GM12878 (cell line): ENCODE measurements around the gene EYA4. TPM values are rescaled to one million over a fixed set of nuclear protein-coding genes. Genes with fewer than 3 reads are reported as not detected.

Experiments used
- ATAC-seq: fragments of 200-7000 bp; cut with Tn5 transposase; 3 replicates; pipeline ENCODE4 v1.9.1; 2020; ENCODE audit warnings: mild to moderate bottlenecking, moderate library complexity
- BruUV-seq: library from RNA; stranded (reverse); fragments of 400-500 nt; replicated peaks from 2 replicates; lab custom pipeline; 2021; lab: Mats Ljungman, UMichigan
- CTCF ChIA-PET: fragments of 300-600 bp; sonication (Branson Sonifier 250); formaldehyde crosslinking; extraction: SDS; loops from one replicate; lab custom pipeline; 2021; ENCODE audit warnings: inconsistent platforms; lab: Yijun Ruan, JAX
- POLR2A ChIA-PET: fragments of 350-600 bp; formaldehyde crosslinking; extraction: SDS; loops from one replicate; lab custom pipeline; 2021; ENCODE audit warnings: inconsistent platforms; lab: Charles Lee
- RAD21 ChIA-PET: fragments of 300-600 bp; sonication (Branson Sonifier 250); formaldehyde crosslinking; loops from one replicate; lab custom pipeline; 2023; ENCODE audit warnings: antibody characterized with exemption; ENCODE audit not compliant: unreplicated experiment; lab: Charles Lee
- SMC1A ChIA-PET: fragments of 300-600 bp; sonication (Branson Sonifier 250); formaldehyde crosslinking; loops from one replicate; lab custom pipeline; 2023; ENCODE audit not compliant: unreplicated experiment, uncharacterized antibody; lab: Charles Lee
- DNase-seq: peaks from one replicate; pipeline ENCODE4 v3.0.0-alpha.2; 2011; ENCODE audit warnings: low read depth, low spot score
- FAIRE-seq: peaks from 3 replicates; lab custom pipeline; 2011; peaks lifted over from hg19 to GRCh38; lab: Jason Lieb, UNC
- H2AFZ ChIP-seq: 2 replicates; pipeline ENCODE4 v1.6.0; 2011; ENCODE audit warnings: low read depth, low read length, control low read depth; ENCODE audit not compliant: control insufficient read depth
- H3K27ac ChIP-seq: 2 replicates; pipeline ENCODE4 v1.5.1; 2011; ENCODE audit warnings: control low read depth; ENCODE audit not compliant: control insufficient read depth, insufficient read depth
- H3K27me3 ChIP-seq, 2 experiments: replicated peaks in 1 of 2; 2 replicates each; pipeline versions ENCODE4 v1.6.0 to v1.6.1; 2011; ENCODE audit warnings: low read length in 1 of 2; ENCODE audit not compliant: control insufficient read depth in 2 of 2, insufficient read depth in 2 of 2
- H3K36me3 ChIP-seq, 2 experiments: 2 replicates each; pipeline ENCODE4 v1.5.1; 2011; ENCODE audit warnings: low read length in 1 of 2; ENCODE audit not compliant: control insufficient read depth in 2 of 2, insufficient read depth in 2 of 2
- H3K4me1 ChIP-seq: 2 replicates; pipeline ENCODE4 v1.6.1; 2011; ENCODE audit warnings: mild to moderate bottlenecking, low read length, moderate library complexity, mixed read lengths; ENCODE audit not compliant: control insufficient read depth, insufficient read depth
- H3K4me2 ChIP-seq: 2 replicates; pipeline ENCODE4 v1.6.0; 2011; ENCODE audit warnings: control low read depth; ENCODE audit not compliant: control insufficient read depth, insufficient read depth
- H3K4me3 ChIP-seq: fragments of 200-600 bp; sonication (generic); 2 replicates; pipeline ENCODE4 v1.5.1; 2016
- H3K79me2 ChIP-seq: 2 replicates; pipeline ENCODE4 v1.6.0; 2011; ENCODE audit warnings: low read length; ENCODE audit not compliant: control insufficient read depth, insufficient read depth
- H3K9ac ChIP-seq: 2 replicates; pipeline ENCODE4 v1.8.0; 2011; ENCODE audit warnings: low read length, control low read depth, mixed read lengths; ENCODE audit not compliant: control insufficient read depth, insufficient read depth
- H3K9me3 ChIP-seq: replicated peaks from 3 replicates; pipeline ENCODE4 v1.5.1; 2011; ENCODE audit warnings: mild to moderate bottlenecking, low read length; ENCODE audit not compliant: control insufficient read depth, insufficient read depth
- H4K20me1 ChIP-seq: 2 replicates; pipeline ENCODE4 v1.6.0; 2011; ENCODE audit not compliant: control insufficient read depth, insufficient read depth
- BACH1 ChIP-seq: fragments of 450-650 bp; IDR thresholded peaks from 2 replicates; pipeline ENCODE4 v1.6.1; 2017; ENCODE audit warnings: mild to moderate bottlenecking, borderline replicate concordance
- EED ChIP-seq: sonication (generic); IDR thresholded peaks from 2 replicates; pipeline ENCODE4 v1.6.1; 2016; ENCODE audit warnings: antibody characterized with exemption, low read depth
- ESRRA ChIP-seq: IDR thresholded peaks from 2 replicates; pipeline ENCODE4 v1.6.1; 2012; ENCODE audit warnings: mild to moderate bottlenecking, low read length, improper control_type of control experiment
- HCFC1 ChIP-seq: fragments of 150-350 bp; IDR thresholded peaks from 2 replicates; pipeline ENCODE4 v1.6.1; 2014; ENCODE audit warnings: low read length
- HDAC6 ChIP-seq: fragments of 200-600 bp; sonication (generic); IDR thresholded peaks from one replicate; pipeline ENCODE4 v1.8.0; 2017; ENCODE audit warnings: antibody characterized with exemption; ENCODE audit not compliant: unreplicated experiment
- MAX ChIP-seq: IDR thresholded peaks from 2 replicates; pipeline ENCODE4 v1.6.1; 2012; ENCODE audit warnings: low read depth, low read length, improper control_type of control experiment
- NR2C1 ChIP-seq: fragments of 450-650 bp; IDR thresholded peaks from 2 replicates; pipeline ENCODE4 v1.6.1; 2017; ENCODE audit warnings: antibody characterized with exemption, mild to moderate bottlenecking, moderate library complexity
- PBX3 ChIP-seq: IDR thresholded peaks from 2 replicates; pipeline ENCODE4 v1.6.1; 2011; ENCODE audit warnings: mild to moderate bottlenecking, low read depth, low read length, moderate library complexity; ENCODE audit not compliant: insufficient replicate concordance
- SMAD5 ChIP-seq: IDR thresholded peaks from 2 replicates; pipeline ENCODE4 v1.6.1; 2016; ENCODE audit warnings: antibody characterized with exemption, low read depth
- ZNF24 ChIP-seq: fragments of 450-650 bp; IDR thresholded peaks from 2 replicates; pipeline ENCODE4 v1.6.1; 2017; ENCODE audit warnings: antibody characterized with exemption, mild to moderate bottlenecking
- WGBS: methylation state at CpG from one replicate; pipeline ENCODE4 v1.1.6; 2016; ENCODE audit warnings: low lambda C conversion rate; ENCODE audit not compliant: insufficient replicate concordance, insufficient coverage; ENCODE audit errors: missing lambda C conversion rate; 5-methylcytosine and 5-hydroxymethylcytosine counted together
- in situ Hi-C: fragments of 300-500 bp; cut with MboI; formaldehyde crosslinking; loops from 9 replicates; pipeline ENCODE4 v1.14.3; 2018; ENCODE audit warnings: mixed read lengths
- intact Hi-C: fragments of 100-400 bp; cut with micrococcal nuclease; formaldehyde crosslinking; loops from one replicate; pipeline ENCODE4 v1.14.2; 2022; ENCODE audit not compliant: unreplicated experiment
- polyA plus RNA-seq, 11 experiments: library from polyadenylated mRNA; depleted of rRNA in 4 of 11; unstranded in 6 of 11; stranded (reverse) in 5 of 11; fragments of >200 nt; fragmentation: Nextera tagmentation in 4 of 11; fragmentation: Illumina TruSeq in 1 of 11; extraction: Ambion mirVana in 4 of 11; extraction: Trizol in 1 of 11; gene quantifications; 1 replicate in 1 of 11; 2 replicates in 10 of 11; pipeline versions ENCODE4 v1.2.1 to v1.2.3, GENCODE V29; 2011 to 2016; ENCODE audit warnings: inconsistent platforms in 2 of 11, missing spikeins in 2 of 11, low read depth in 1 of 11
- total RNA-seq, 4 experiments: library from RNA; depleted of rRNA in 3 of 4; stranded (reverse); fragments of >200 nt in 3 of 4; fragmentation: Illumina TruSeq in 1 of 4; extraction: Trizol in 1 of 4; gene quantifications; 2 replicates each; pipeline versions ENCODE4 v1.2.1 to v1.2.3, GENCODE V29; 2013 to 2021

The EYA4 gene
- total and polyA plus RNA-seq, 10 of the 15 experiments (the other 5 are each of a cell fraction or from before 2014, with no cell fraction given), result 0.02 TPM; not detected in 9

- no peaks in the 10 kb centered on the region for H4K20me1 ChIP-seq
- no peak overlapping the region for H3K4me2 ChIP-seq
- no peaks in the 10 kb centered on the region for H3K36me3 ChIP-seq
- RAD21 ChIA-PET, result no interaction called here
- no peak overlapping the region for H3K27ac ChIP-seq
- H3K9me3 ChIP-seq, result no peaks in the 10 kb centered on the region
- H3K9ac ChIP-seq, result no peak overlapping the region
- ATAC-seq, result no peak
- FAIRE-seq, result no peak
- no peaks in the 10 kb centered on the region for H3K79me2 ChIP-seq
- no peak for DNase-seq
- SMC1A ChIA-PET, result no interaction called here
- H2AFZ ChIP-seq, result no peak overlapping the region
- H3K4me1 ChIP-seq, result no peaks in the 10 kb centered on the region
- BruUV-seq, result no TSS peak
- TF ChIP-seq NR2C1 (no peak), PBX3 (no peak), ESRRA (no peak), BACH1 (no peak), HCFC1 (no peak), SMAD5 (no peak), HDAC6 (no peak), MAX (no peak), ZNF24 (no peak), EED (no peak)
- TF ChIP-seq, all 136 proteins: peak for 0
- ChIA-PET CTCF (interaction anchor here (0.9 kb wide), 1 partner anchor 235 kb away, joined by 3 read pairs; no protein-coding TSS in a partner anchor), POLR2A (no interaction called here)
- intact Hi-C loops, result no loop called here
- in situ Hi-C loops, result no loop called here
- Histone ChIP-seq H3K27me3 (no peaks in the 10 kb centered on the region), H3K4me3 (no peak overlapping the region)
- WGBS, result 3% methylated on average over 2 of the region's 2 CpGs
Observed at GRCh38 chr6:133214267-133214666, 26.9 kb upstream of the EYA4 start.
